Subcutaneous abdominal adipose tissue (tissue), 5 donors: Measurements from ENCODE around the gene MIB2.

Experiments used
- H3K27ac ChIP-seq: one replicate; pipeline ENCODE4 v1.7.0; 2013; ENCODE audit warnings: low read depth, mild to moderate bottlenecking, inconsistent platforms, low read length, moderate library complexity
- H3K27me3 ChIP-seq, 5 donors: one replicate each; pipeline ENCODE4 v1.7.0; 2013; ENCODE audit warnings: low read length in 5 of 5, inconsistent platforms in 1 of 5; ENCODE audit not compliant: control insufficient read depth in 5 of 5, insufficient read depth in 4 of 5
- H3K36me3 ChIP-seq, 5 donors: one replicate each; pipeline ENCODE4 v1.7.0; 2013; ENCODE audit warnings: low read length in 5 of 5; ENCODE audit not compliant: control insufficient read depth in 5 of 5, insufficient read depth in 5 of 5
- H3K4me1 ChIP-seq, 5 donors: one replicate each; pipeline ENCODE4 v1.7.0; 2013; ENCODE audit warnings: low read length in 5 of 5, mild to moderate bottlenecking in 3 of 5, moderate library complexity in 1 of 5; ENCODE audit not compliant: control insufficient read depth in 5 of 5, insufficient read depth in 5 of 5
- H3K4me3 ChIP-seq, 5 donors: one replicate each; pipeline ENCODE4 v1.7.0; 2013; ENCODE audit warnings: low read length in 5 of 5, low read depth in 1 of 5
- H3K9ac ChIP-seq, 5 donors: one replicate each; pipeline ENCODE4 v1.7.0; 2013; ENCODE audit warnings: low read length in 5 of 5, mild to moderate bottlenecking in 4 of 5, moderate library complexity in 3 of 5
- H3K9me3 ChIP-seq, 5 donors: one replicate each; pipeline ENCODE4 v1.7.0; 2013; ENCODE audit warnings: low read length in 5 of 5; ENCODE audit not compliant: control insufficient read depth in 5 of 5
- donor health status: healthy.
- donor health status: healthy.
- donor health status: healthy.
- donor health status: healthy.
- donor health status: healthy.

The MIB2 gene

GRCh38 chr1:1603671-1604373, 11.5 kb upstream of the MIB2 start:
- H3K4me1 ChIP-seq = peaks cover 0 to 21% (median 10%) of the 10 kb centered on the region in 5 donors
- H3K4me3 ChIP-seq = no peak overlapping the region
- no peaks in the 10 kb centered on the region for H3K36me3 ChIP-seq
- no peak overlapping the region for H3K9ac ChIP-seq
- peaks cover 20 to 43% (median 31%) of the 10 kb centered on the region in 5 donors for H3K27me3 ChIP-seq
- no peak overlapping the region for H3K27ac ChIP-seq
- H3K9me3 ChIP-seq = no peaks in the 10 kb centered on the region

- peaks cover 14 to 37% (median 25%) of the 10 kb centered on the region in 5 donors for H3K27me3 ChIP-seq
- H3K4me1 ChIP-seq = peaks cover 0 to 14% (median 6%) of the 10 kb centered on the region in 5 donors
- H3K27ac ChIP-seq = no peak overlapping the region
- H3K9me3 ChIP-seq = no peaks in the 10 kb centered on the region
- no peaks in the 10 kb centered on the region for H3K36me3 ChIP-seq
- H3K4me3 ChIP-seq = no peak overlapping the region
- no peak overlapping the region for H3K9ac ChIP-seq
These were observed 10.8 kb upstream of the MIB2 start for GRCh38 chr1:1604374-1605033.

DNA sequence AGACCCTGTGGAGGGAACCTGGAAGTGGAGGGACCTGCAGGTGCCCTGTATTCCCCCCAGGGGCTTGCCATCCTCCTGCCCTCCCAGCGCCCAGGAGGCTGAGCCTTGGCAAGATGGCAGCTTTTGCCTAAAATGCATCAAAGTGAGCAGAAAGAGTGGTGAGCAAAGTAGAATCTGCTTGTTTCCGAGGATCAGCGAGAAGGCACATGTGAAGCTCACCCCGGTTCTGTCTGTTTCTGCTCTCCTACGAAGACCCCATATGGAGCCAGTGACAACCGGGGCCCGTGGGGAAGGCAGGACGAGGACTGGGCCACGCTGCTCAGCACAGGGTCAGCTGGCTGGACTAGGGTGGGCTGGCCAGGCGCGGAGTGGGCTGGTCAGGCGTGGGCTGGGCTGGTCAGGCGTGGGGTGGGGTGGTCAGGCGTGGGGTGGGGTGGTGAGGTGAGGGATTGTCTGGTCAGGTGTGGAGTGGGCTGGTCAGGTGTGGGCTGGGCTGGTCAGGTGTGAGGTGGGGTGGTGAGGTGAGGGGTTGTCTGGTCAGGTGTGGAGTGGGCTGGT, 10.2 kb upstream of the MIB2 start:
- Histone ChIP-seq H3K27ac (no peak overlapping the region), H3K9me3 (no peaks in the 10 kb centered on the region), H3K27me3 (peaks cover 14 to 37% (median 25%) of the 10 kb centered on the region in 5 donors), H3K36me3 (no peaks in the 10 kb centered on the region), H3K9ac (no peak overlapping the region), H3K4me1 (peaks cover 0 to 14% (median 6%) of the 10 kb centered on the region in 5 donors), H3K4me3 (no peak overlapping the region)

DNA sequence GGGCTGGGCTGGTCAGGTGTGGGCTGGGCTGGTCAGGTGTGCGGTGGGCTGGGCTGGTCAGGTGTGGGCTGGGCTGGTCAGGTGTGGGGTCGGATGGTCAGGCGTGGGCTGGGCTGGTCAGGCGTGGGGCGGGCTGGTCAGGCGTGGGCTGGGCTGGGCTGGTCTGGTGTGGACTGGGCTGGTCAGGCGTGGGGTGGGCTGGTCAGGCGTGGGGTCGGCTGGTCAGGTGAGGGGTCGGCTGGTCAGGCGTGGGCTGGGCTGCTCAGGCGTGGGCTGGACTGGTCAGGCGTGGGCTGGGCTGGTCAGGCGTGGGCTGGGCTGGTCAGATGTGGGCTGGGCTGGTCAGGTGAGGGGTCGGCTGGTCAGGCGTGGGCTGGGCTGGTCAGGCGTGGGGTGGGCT, 9.6 kb upstream of the MIB2 start:
- H3K4me3 ChIP-seq = no peak overlapping the region
- H3K36me3 ChIP-seq = no peaks in the 10 kb centered on the region
- H3K27ac ChIP-seq = no peak overlapping the region
- peaks cover 11 to 32% (median 20%) of the 10 kb centered on the region in 5 donors for H3K27me3 ChIP-seq
- H3K9ac ChIP-seq = no peak overlapping the region
- H3K9me3 ChIP-seq = no peaks in the 10 kb centered on the region
- peaks cover 0 to 9% (median 0%) of the 10 kb centered on the region in 5 donors for H3K4me1 ChIP-seq

- H3K27ac ChIP-seq = no peak overlapping the region
- H3K4me1 ChIP-seq = peaks cover 2 to 11% (median 3%) of the 10 kb centered on the region in 5 donors
- H3K9ac ChIP-seq = no peak overlapping the region
- H3K36me3 ChIP-seq = no peaks in the 10 kb centered on the region
- no peak overlapping the region for H3K4me3 ChIP-seq
- H3K9me3 ChIP-seq = no peaks in the 10 kb centered on the region
- H3K27me3 ChIP-seq = peaks cover 8 to 27% (median 15%) of the 10 kb centered on the region in 5 donors
These were observed 9.1 kb upstream of the MIB2 start for GRCh38 chr1:1606232-1606631.

DNA sequence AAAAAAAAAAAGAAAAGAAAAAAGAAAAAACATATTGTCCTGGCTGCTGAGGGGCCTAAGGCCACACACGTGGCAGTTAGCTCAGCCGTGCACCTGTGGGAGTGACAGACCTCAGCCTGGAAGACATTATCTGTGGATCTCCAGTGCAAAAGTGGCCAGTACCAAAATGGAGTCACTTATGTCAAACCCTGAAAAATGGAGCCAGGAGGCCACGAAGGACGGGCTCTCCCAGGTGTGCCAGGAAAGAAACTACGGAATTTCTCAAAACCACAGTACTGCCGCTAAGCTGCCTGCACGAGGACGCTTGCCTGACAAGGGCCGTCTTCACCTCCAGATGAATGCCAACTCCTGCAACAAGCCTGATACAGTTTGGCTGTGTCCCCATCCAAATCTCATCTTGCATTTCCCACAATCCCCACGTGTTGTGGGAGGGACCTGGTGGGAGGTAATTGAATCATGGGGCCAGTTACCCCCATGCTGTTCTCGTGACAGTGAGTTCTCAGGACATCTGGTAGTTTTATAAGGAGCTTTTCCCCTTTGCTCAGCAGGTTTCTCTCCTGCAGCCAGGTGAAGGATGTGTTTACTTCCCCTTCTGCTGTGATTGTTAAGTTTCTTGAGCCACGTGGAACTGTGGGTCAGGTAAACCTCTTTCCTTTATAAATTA, 5.3 kb upstream of the MIB2 start:
- H3K27me3 ChIP-seq = peaks cover 0 to 2% (median 1%) of the 10 kb centered on the region in 5 donors
- no peak overlapping the region for H3K4me3 ChIP-seq
- peaks cover 10 to 30% (median 20%) of the 10 kb centered on the region in 5 donors for H3K4me1 ChIP-seq
- H3K9me3 ChIP-seq = no peaks in the 10 kb centered on the region
- no peaks in the 10 kb centered on the region for H3K36me3 ChIP-seq
- no peak overlapping the region for H3K9ac ChIP-seq
- H3K27ac ChIP-seq = no peak overlapping the region

DNA sequence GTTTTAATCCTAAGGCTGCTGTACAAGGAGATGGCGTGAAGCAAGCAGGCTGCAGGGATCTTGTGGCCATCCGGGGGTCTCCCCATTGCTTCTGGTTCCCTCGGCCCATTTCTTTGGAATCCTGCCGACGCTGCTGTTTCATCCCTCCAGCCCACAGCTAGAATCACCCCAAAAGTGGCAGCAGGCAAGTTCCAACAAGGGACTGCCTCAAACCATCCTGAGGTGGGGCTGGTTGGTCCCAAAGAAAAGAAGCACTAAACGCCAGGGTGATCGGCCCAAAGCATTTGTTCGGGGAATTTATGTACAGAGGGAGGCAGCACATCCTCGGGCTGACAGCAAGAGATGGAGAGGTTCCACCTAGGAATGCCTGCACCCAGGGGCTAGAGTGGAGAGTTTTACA, 4.5 kb upstream of the MIB2 start:
- H3K36me3 ChIP-seq = no peaks in the 10 kb centered on the region
- H3K9ac ChIP-seq = no peak overlapping the region
- no peak overlapping the region for H3K4me3 ChIP-seq
- no peaks in the 10 kb centered on the region for H3K9me3 ChIP-seq
- H3K4me1 ChIP-seq = peaks cover 10 to 32% (median 20%) of the 10 kb centered on the region in 5 donors
- no peak overlapping the region for H3K27ac ChIP-seq
- H3K27me3 ChIP-seq = no peaks in the 10 kb centered on the region

DNA sequence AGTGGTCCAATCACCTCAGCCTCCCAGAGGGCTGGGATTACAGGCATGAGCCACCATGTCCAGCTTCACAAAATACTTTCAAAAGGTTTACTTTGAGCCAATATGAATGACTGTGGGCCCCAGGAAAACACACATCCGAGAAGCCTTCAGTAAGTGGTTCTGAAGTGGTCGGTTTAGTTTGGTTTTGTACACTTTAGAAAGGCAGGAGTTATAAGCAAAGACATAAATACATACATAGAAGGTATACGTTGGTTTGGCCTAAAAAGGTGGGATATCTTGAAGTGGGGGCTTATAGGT, 3.2 kb upstream of the MIB2 start:
- Histone ChIP-seq H3K27me3 (no peaks in the 10 kb centered on the region), H3K27ac (no peak overlapping the region)

GRCh38 chr1:1613509-1614082, 1.7 kb upstream of the MIB2 start:
- H3K4me1 ChIP-seq = peaks cover 15 to 41% (median 34%) of the 10 kb centered on the region in 5 donors
- H3K9me3 ChIP-seq = no peaks in the 10 kb centered on the region
- H3K27ac ChIP-seq = peak overlapping the region; percentile 95
- H3K27me3 ChIP-seq = no peaks in the 10 kb centered on the region
- H3K4me3 ChIP-seq = peak overlapping the region in 4 of 5 donors; percentile 65 to 97 (median 88)
- H3K9ac ChIP-seq = no peak overlapping the region
- peaks cover 0 to 14% (median 11%) of the 10 kb centered on the region in 5 donors for H3K36me3 ChIP-seq

More for the DNA sequence above, 3.2 kb upstream of the MIB2 start:
- Histone ChIP-seq H3K4me1 (peaks cover 14 to 36% (median 29%) of the 10 kb centered on the region in 5 donors), H3K36me3 (no peaks in the 10 kb centered on the region), H3K9me3 (no peaks in the 10 kb centered on the region), H3K4me3 (no peak overlapping the region), H3K9ac (no peak overlapping the region)
